ENCODE measurements around the gene SENP6. TPM values are rescaled to one million over a fixed set of nuclear protein-coding genes. Genes with fewer than 3 reads are reported as not detected.

Gene SENP6
- total and polyA plus RNA-seq, 4 donors = 12.2 to 42.3 (median 26.8) TPM

GRCh38 chr6:75656479-75656878, 54.8 kb downstream of the SENP6 start:
- no peak overlapping the region for H3K27ac ChIP-seq (ENCODE audit: low read depth in 1 of 2, low read length in 2 of 2)
- H3K4me3 ChIP-seq (ENCODE audit: low read depth in 1 of 3, low read length in 3 of 3) = no peak overlapping the region
- no peaks in the 10 kb centered on the region for H3K9me3 ChIP-seq (ENCODE audit: control insufficient read depth in 4 of 4, low read length in 3 of 4)
- no peak overlapping the region for H3K9ac ChIP-seq (ENCODE audit: low read depth in 1 of 2, low read length in 2 of 2)
- peaks cover 2 to 31% (median 27%) of the 10 kb centered on the region in 4 donors for H3K36me3 ChIP-seq (ENCODE audit: control insufficient read depth in 4 of 4, insufficient read depth in 3 of 4, low read depth in 1 of 4, low read length in 3 of 4)
- no peaks in the 10 kb centered on the region for H3K27me3 ChIP-seq (ENCODE audit: control insufficient read depth in 4 of 4, insufficient read depth in 4 of 4, low read length in 3 of 4)
- DNase-seq (ENCODE audit: low spot score) = no peak
- no peaks in the 10 kb centered on the region for H3K4me1 ChIP-seq (ENCODE audit: control insufficient read depth in 4 of 4, insufficient read depth in 4 of 4, low read length in 3 of 4)
- TF ChIP-seq MAX (IDR thresholded peaks at IDR 0.05) = no peak
- no peak for TF ChIP-seq YY1 (IDR thresholded peaks at IDR 0.05)
- TF ChIP-seq CTCF (IDR thresholded peaks at IDR 0.05; ENCODE audit: low read depth, low read length, missing input control) = no peak

- Histone ChIP-seq H3K36me3 (ENCODE audit: control insufficient read depth in 4 of 4, insufficient read depth in 3 of 4, low read depth in 1 of 4, low read length in 3 of 4) (peaks cover 2 to 33% (median 22%) of the 10 kb centered on the region in 4 donors), H3K27ac (ENCODE audit: low read depth in 1 of 2, low read length in 2 of 2) (no peak overlapping the region), H3K4me3 (ENCODE audit: low read depth in 1 of 3, low read length in 3 of 3) (no peak overlapping the region), H3K4me1 (ENCODE audit: control insufficient read depth in 4 of 4, insufficient read depth in 4 of 4, low read length in 3 of 4) (no peaks in the 10 kb centered on the region), H3K9ac (ENCODE audit: low read depth in 1 of 2, low read length in 2 of 2) (no peak overlapping the region), H3K27me3 (ENCODE audit: control insufficient read depth in 4 of 4, insufficient read depth in 4 of 4, low read length in 3 of 4) (no peaks in the 10 kb centered on the region), H3K9me3 (ENCODE audit: control insufficient read depth in 4 of 4, low read length in 3 of 4) (no peaks in the 10 kb centered on the region)
- TF ChIP-seq JUND (IDR thresholded peaks at IDR 0.05) = no peak
- TF ChIP-seq TAF1 (conservative IDR thresholded peaks at IDR 0.05) = no peak
- TF ChIP-seq FOXA1 (IDR thresholded peaks at IDR 0.05) = no peak
- no peak for TF ChIP-seq NR2F2 (IDR thresholded peaks at IDR 0.05)
- no peak for TF ChIP-seq ATF3 (IDR thresholded peaks at IDR 0.05)
- no peak for TF ChIP-seq EGR1 (IDR thresholded peaks at IDR 0.05; ENCODE audit: low read depth in 2 of 2)
- TF ChIP-seq REST (IDR thresholded peaks at IDR 0.05) = no peak
- no peak for TF ChIP-seq YY1 (IDR thresholded peaks at IDR 0.05)
- TF ChIP-seq CTCF (IDR thresholded peaks at IDR 0.05; ENCODE audit: low read depth, low read length, missing input control) = no peak
- TF ChIP-seq HNF4A (conservative IDR thresholded peaks at IDR 0.05) = no peak
- no peak for TF ChIP-seq GABPA (IDR thresholded peaks at IDR 0.05 in 1 of 2, conservative IDR thresholded peaks at IDR 0.05 in 1 of 2)
- no peak for TF ChIP-seq SP1 (IDR thresholded peaks at IDR 0.05)
- TF ChIP-seq FOXA2 (IDR thresholded peaks at IDR 0.05) = no peak
- no peak for TF ChIP-seq HNF4G (IDR thresholded peaks at IDR 0.05)
- 85% methylated on average over 3 of the region's 3 CpGs for WGBS
- DNase-seq (ENCODE audit: low spot score) = no peak
Observed at GRCh38 chr6:75657327-75657726, 55.6 kb downstream of the SENP6 start.

Measured in liver (tissue), 9 donors.